ENCODE results near the gene KLHL10. TPM values are rescaled to one million over a fixed set of nuclear protein-coding genes. Genes with fewer than 3 reads are reported as not detected.

The KLHL10 gene
- total RNA-seq, 4 donors from 2014 or later = 0.70 to 1.2 TPM; not detected in 2

DNA sequence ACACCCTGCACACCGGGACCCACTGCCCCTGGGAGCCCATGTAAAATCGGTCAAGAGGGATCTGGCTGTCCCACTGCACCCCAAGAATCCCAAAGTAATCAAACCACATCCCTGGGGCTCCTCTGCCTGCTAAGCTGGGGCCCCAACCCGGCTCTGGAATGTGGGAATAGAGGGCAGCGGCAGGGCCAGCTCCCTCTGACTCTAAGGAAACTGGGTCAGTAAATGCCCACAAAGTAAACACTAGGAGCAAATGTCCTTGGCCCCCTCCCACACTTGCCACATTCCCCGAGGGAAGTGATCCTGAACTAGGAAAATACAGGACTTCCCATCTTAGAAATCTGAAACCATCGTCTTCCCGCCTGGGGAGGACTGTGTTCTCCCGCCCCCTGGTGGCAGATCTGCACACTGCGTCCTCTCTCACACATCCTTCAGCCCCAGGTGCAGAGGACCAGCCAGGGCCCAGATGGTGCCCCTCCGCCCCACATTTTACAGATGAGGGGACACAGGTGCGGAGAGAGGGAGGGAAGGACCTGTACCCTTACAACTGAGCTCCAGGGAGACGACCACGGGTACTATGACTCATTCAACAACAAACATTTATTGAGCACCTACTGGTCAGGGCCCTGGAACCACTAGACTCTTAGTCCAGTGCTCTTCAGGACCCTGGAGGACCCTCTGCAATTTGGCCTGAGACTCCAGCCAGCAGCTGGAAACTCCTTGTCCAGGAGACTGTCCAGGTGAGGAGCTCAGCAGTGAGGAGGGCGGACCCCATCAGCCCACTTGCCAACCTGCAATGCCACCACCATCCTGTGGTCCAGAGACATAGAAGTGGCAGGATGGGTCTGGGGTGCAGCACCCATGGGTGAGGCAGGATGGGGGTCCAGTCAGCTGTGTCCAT, 36.0 kb upstream of the KLHL10 start:
- intact Hi-C loops (cut with DNase I; ENCODE audit: low total_unique reads) = loop anchor here (2.0 kb wide), 1 partner anchor 63 kb away; no protein-coding TSS in a partner anchor
- H3K4me3 ChIP-seq = no peak overlapping the region
- DNase-seq = peak; percentile 84
- H3K9me3 ChIP-seq = no peaks in the 10 kb centered on the region
- H3K4me1 ChIP-seq = peaks cover 0 to 9% of the 10 kb centered on the region in 2 donors
- no peaks in the 10 kb centered on the region for H3K27me3 ChIP-seq
- TF ChIP-seq POLR2A (IDR thresholded peaks at IDR 0.05) = peak in 1 of 2 donors; percentile 14
- TF ChIP-seq, protein P1, sequence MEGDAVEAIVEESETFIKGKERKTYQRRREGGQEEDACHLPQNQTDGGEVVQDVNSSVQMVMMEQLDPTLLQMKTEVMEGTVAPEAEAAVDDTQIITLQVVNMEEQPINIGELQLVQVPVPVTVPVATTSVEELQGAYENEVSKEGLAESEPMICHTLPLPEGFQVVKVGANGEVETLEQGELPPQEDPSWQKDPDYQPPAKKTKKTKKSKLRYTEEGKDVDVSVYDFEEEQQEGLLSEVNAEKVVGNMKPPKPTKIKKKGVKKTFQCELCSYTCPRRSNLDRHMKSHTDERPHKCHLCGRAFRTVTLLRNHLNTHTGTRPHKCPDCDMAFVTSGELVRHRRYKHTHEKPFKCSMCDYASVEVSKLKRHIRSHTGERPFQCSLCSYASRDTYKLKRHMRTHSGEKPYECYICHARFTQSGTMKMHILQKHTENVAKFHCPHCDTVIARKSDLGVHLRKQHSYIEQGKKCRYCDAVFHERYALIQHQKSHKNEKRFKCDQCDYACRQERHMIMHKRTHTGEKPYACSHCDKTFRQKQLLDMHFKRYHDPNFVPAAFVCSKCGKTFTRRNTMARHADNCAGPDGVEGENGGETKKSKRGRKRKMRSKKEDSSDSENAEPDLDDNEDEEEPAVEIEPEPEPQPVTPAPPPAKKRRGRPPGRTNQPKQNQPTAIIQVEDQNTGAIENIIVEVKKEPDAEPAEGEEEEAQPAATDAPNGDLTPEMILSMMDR (IDR thresholded peaks at IDR 0.05) = peak; percentile 97 to 98 (median 98)
- H3K36me3 ChIP-seq = no peaks in the 10 kb centered on the region
- peak overlapping the region in 1 of 2 donors; percentile 45 for H3K27ac ChIP-seq

DNA sequence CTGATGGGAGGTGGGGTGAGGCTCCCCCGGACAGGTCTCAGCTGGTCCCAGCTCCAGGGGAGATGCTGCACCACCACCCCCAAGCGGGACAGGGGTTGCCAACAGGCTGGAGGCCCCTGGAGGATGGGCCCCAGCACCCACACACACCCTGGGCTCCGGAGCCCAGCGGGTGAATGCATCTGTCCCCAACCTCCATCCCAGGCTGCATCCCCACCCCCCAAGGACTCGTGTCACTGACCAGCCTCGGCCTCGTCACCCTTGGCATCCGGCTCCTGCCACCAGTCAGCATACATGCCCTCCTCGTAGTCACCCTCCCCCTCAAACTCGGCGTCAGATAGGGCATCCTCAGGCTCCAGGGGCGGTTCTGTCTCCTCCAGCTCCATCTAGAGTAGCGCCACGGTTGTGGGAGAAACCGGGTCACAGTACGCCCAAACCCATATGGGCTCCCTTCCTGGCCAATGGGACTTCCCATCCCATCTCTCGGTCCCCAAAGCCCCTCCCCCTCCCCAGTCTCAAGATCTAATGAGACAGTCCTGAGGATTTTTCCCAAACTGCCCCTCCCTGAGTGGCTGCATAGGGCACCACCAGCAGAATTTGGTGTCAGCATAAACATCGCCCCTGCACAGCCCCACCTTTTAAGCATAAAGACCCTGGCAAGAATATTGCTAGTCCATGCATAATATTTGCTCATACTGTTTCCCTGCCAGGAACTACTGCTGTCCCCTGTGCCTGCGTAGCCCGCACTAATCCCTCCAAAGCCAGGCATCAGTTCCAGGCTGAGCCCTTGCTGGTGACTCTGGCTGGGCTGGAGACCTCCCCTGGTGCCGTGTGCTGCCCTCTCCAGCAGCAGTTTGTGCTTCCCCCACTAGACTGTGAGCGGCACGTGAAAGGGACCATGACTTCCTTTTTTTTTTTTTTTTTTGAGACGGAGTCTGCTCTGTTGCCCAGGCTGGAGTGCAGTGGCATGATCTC, 34.3 kb upstream of the KLHL10 start:
- DNase-seq = no peak
- Histone ChIP-seq H3K36me3 (no peaks in the 10 kb centered on the region), H3K27me3 (no peaks in the 10 kb centered on the region), H3K4me3 (no peak overlapping the region), H3K27ac (no peak overlapping the region), H3K9me3 (no peaks in the 10 kb centered on the region), H3K4me1 (peaks cover 0 to 9% of the 10 kb centered on the region in 2 donors)
- TF ChIP-seq, protein P1 (IDR thresholded peaks at IDR 0.05) = no peak
- no peak for TF ChIP-seq POLR2A (IDR thresholded peaks at IDR 0.05)
- intact Hi-C loops (cut with DNase I; ENCODE audit: low total_unique reads) = no loop called here

DNA sequence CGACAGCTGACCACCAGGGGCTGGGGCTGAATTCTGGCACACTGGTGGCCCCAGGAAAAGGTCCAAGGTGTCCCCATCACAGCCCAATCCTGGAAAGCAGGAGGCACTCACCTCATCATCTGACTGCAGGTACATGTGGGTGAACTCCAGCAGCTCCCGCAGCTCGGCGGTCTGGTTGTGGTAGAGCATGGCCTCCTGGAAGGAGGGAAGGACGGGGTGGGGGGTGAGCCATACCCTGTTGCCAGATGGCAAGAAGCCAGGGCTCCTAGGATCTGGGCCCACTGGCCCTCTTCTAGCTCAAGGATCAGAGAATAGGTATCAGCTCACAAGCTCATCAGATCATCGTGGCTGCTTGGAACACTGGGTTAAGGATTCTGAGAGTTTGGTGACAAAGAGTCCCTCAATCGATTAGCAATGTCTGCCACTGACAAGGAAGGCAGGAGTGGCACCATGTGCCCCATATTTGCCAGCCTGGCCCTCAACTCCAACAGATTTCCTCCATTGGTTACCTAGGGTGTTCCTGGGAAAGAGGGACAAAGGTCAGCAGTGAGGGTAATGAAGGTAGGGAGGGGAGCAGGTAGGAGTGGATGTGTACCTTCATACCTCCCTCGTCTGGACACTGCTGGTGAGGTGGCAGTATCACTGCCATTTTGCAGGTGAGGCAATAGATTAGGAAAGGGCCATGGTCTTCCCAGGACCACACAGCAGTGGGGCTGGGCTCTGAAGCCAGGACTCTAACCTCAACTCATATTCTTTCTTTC, 30.8 kb upstream of the KLHL10 start:
- H3K4me1 ChIP-seq = peaks cover 0 to 7% of the 10 kb centered on the region in 2 donors
- H3K27me3 ChIP-seq = no peaks in the 10 kb centered on the region
- no peak overlapping the region for H3K27ac ChIP-seq
- intact Hi-C loops (cut with DNase I; ENCODE audit: low total_unique reads) = no loop called here
- H3K4me3 ChIP-seq = no peak overlapping the region
- H3K36me3 ChIP-seq = no peaks in the 10 kb centered on the region
- no peaks in the 10 kb centered on the region for H3K9me3 ChIP-seq
- no peak for DNase-seq
- no peak for TF ChIP-seq POLR2A (IDR thresholded peaks at IDR 0.05)
- TF ChIP-seq, protein P1 (IDR thresholded peaks at IDR 0.05) = no peak

DNA sequence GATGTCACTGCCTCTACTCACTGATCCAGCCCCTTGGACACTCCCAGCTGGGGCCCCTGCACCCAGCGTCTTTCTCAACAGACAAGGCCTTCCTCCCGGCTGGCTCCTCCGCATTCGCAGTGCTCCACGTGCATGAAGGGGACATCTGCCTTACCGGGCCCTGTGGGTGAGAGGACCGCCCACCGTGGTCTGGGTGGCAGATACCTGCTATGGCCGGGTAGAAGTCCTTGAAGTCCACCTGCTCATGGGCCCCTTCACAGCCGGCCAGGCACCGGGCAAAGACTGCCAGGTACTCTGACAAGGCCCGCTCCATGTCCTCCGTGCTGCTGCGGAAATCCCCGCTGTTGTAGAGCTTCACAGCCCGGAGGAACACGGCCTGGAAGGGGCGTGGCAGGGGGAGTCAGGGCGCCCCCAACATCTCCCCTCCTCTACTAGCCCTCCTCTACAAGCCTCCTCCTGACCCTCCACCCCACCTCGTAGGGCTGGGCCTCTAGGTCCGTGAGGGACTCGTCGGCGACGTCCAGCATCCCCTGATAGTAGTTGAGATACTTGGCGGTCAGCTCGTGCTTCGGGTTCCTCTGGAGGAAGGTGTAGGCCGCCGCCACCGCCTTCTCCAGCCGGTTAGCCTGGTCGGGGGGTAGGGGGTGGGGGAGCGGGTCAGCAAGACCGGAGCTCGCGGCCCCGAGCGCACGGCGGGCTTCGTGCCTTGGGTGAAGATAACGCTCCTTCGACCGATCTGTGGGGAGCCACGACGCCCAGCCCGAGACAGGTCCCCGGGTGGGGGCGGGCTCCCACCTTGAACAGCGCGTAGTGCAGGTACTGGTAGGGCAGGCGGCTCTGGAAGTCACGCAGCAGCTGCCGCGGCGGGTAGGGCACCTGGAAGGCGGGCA, 26.7 kb upstream of the KLHL10 start:
- peak overlapping the region; percentile 74 to 78 for H3K4me3 ChIP-seq
- intact Hi-C loops (cut with DNase I; ENCODE audit: low total_unique reads) = no loop called here
- TF ChIP-seq, protein P1 (IDR thresholded peaks at IDR 0.05) = no peak
- TF ChIP-seq POLR2A (IDR thresholded peaks at IDR 0.05) = no peak
- DNase-seq = peak in 1 of 2 donors; percentile 42
- H3K4me1 ChIP-seq = peaks cover 0 to 7% of the 10 kb centered on the region in 2 donors
- H3K36me3 ChIP-seq = no peaks in the 10 kb centered on the region
- H3K9me3 ChIP-seq = no peaks in the 10 kb centered on the region
- H3K27ac ChIP-seq = peak overlapping the region; percentile 83 to 86
- H3K27me3 ChIP-seq = no peaks in the 10 kb centered on the region

Measured in uterus (tissue), 4 donors.